T-cell (primary cell): ENCODE results near the gene AASDHPPT. TPM values are rescaled to one million over a fixed set of nuclear protein-coding genes. Genes with fewer than 3 reads are reported as not detected.

Source experiments
- ATAC-seq, 4 experiments: fragments of 200-7000 bp in 3 of 4; fragments of 150-1000 bp in 1 of 4; cut with Tn5 transposase; replicated peaks in 1 of 4; 1 replicate in 3 of 4; 2 replicates in 1 of 4; pipeline ENCODE4 v1.10.0; 2021; ENCODE audit warnings: moderate library complexity in 3 of 4, mild to moderate bottlenecking in 2 of 4, moderate number of reproducible peaks in 1 of 4
- CTCF ChIA-PET, 2 donors: fragments of 300-600 bp; sonication (Branson Sonifier 250); formaldehyde crosslinking; loops; one replicate each; lab custom pipeline; 2022; ENCODE audit warnings: antibody characterized with exemption in 2 of 2; lab: Charles Lee
- POLR2A ChIA-PET, 2 donors: fragments of 300-600 bp; sonication (Branson Sonifier 250); formaldehyde crosslinking; loops; one replicate each; lab custom pipeline; 2022; ENCODE audit warnings: antibody characterized with exemption in 2 of 2; lab: Charles Lee
- DNase-seq, 35 experiments: peaks; one replicate each; pipeline versions ENCODE4 v3.0.0 to v3.0.0-alpha.2; 2013 to 2023
- H3K27ac ChIP-seq: one replicate; pipeline ENCODE4 v1.5.1; 2013; ENCODE audit warnings: low read length
- H3K27me3 ChIP-seq, 2 experiments: replicated peaks in 1 of 2; 1 replicate in 1 of 2; 2 replicates in 1 of 2; pipeline versions ENCODE4 v1.6.1 to v1.7.0; 2013; ENCODE audit warnings: low read length in 1 of 2, mixed read lengths in 1 of 2; ENCODE audit not compliant: control insufficient read depth in 2 of 2, insufficient read depth in 2 of 2; ENCODE audit errors: extremely low read depth in 1 of 2
- H3K36me3 ChIP-seq, 2 donors: 1 replicate in 1 of 2; 2 replicates in 1 of 2; pipeline versions ENCODE4 v1.6.1 to v1.7.0; 2013; ENCODE audit warnings: low read length in 1 of 2; ENCODE audit not compliant: control insufficient read depth in 2 of 2, insufficient read depth in 1 of 2; ENCODE audit errors: extremely low read depth in 1 of 2
- H3K4me1 ChIP-seq, 2 experiments: 1 replicate in 1 of 2; 2 replicates in 1 of 2; pipeline versions ENCODE4 v1.6.1 to v1.7.0; 2013; ENCODE audit warnings: low read length in 2 of 2, mixed read lengths in 1 of 2; ENCODE audit not compliant: insufficient read depth in 2 of 2, control insufficient read depth in 1 of 2; ENCODE audit errors: extremely low read depth in 1 of 2
- H3K4me3 ChIP-seq, 2 donors: 1 replicate in 1 of 2; 2 replicates in 1 of 2; pipeline versions ENCODE4 v1.5.1 to v1.7.0; 2013; ENCODE audit warnings: mild to moderate bottlenecking in 2 of 2, low read length in 1 of 2, moderate library complexity in 1 of 2; ENCODE audit not compliant: control insufficient read depth in 1 of 2; ENCODE audit errors: extremely low read depth in 1 of 2
- H3K9me3 ChIP-seq: 2 replicates; pipeline ENCODE4 v1.7.0; 2013
- H3K27ac Mint-ChIP-seq, 2 donors: one replicate each; pipeline ENCODE4 v1.8.0; 2020 to 2021; ENCODE audit warnings: mild to moderate bottlenecking in 2 of 2, mixed read lengths in 2 of 2
- H3K27me3 Mint-ChIP-seq, 2 donors: one replicate each; pipeline ENCODE4 v1.8.0; 2021 to 2022; ENCODE audit warnings: mixed read lengths in 2 of 2
- H3K36me3 Mint-ChIP-seq: one replicate; pipeline ENCODE4 v1.8.0; 2021; ENCODE audit warnings: mixed read lengths
- H3K4me1 Mint-ChIP-seq, 3 donors: one replicate each; pipeline ENCODE4 v1.8.0; 2020 to 2022; ENCODE audit warnings: mixed read lengths in 3 of 3, mild to moderate bottlenecking in 1 of 3
- H3K4me3 Mint-ChIP-seq, 3 donors: one replicate each; pipeline ENCODE4 v1.8.0; 2020 to 2022; ENCODE audit warnings: mild to moderate bottlenecking in 3 of 3, mixed read lengths in 3 of 3, moderate library complexity in 3 of 3
- H3K9me3 Mint-ChIP-seq, 3 donors: one replicate each; pipeline ENCODE4 v1.8.0; 2020 to 2022; ENCODE audit warnings: mixed read lengths in 3 of 3
- WGBS: methylation state at CpG from one replicate; pipeline ENCODE4 v1.1.5; 2013; ENCODE audit warnings: missing lambda C conversion rate; ENCODE audit not compliant: insufficient coverage; 5-methylcytosine and 5-hydroxymethylcytosine counted together
- total RNA-seq, 35 experiments: library from RNA in 6 of 35; stranded (reverse) in 6 of 35; fragments of 120-200 nt in 1 of 35; gene quantifications; one replicate each; pipeline versions ENCODE4 v1.2.1 to v1.2.4 and lab custom pipeline; 2013 to 2026

Gene AASDHPPT
- total RNA-seq, 5 donors from 2014 or later (not counting 1 experiment from before 2014, with no cell fraction given), result 17.8 to 33.0 (median 31.1) TPM

DNA sequence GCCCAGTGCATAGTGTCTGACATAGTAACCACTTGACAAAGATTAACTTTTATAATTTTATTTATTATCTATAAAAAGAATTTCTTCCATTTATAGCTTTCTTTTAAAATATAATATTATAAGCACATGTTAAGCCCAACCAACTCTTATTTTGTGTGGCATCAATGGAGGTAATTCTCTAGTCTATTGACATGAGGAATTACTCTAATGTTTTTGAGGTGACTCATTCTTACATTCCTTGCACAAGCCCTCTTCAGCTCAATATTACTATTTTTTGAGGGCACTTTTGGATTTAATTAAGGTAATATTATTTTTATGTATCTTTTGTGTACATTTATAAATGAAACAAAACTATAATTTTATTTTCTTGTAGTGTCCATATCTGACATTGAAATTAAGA, 59.6 kb downstream of the AASDHPPT start:
- Mint-ChIP-seq H3K9me3 (peaks cover 0 to 2% (median 0%) of the 10 kb centered on the region in 3 donors), H3K27ac (no peak overlapping the region), H3K4me1 (no peaks in the 10 kb centered on the region), H3K4me3 (no peak overlapping the region), H3K36me3 (no peaks in the 10 kb centered on the region), H3K27me3 (peaks cover 19 to 30% of the 10 kb centered on the region in 2 donors)
- no peaks in the 10 kb centered on the region for H3K4me1 ChIP-seq
- POLR2A ChIA-PET, result no interaction called here
- no peak overlapping the region for H3K27ac ChIP-seq
- H3K9me3 ChIP-seq, result no peaks in the 10 kb centered on the region
- H3K36me3 ChIP-seq, result no peaks in the 10 kb centered on the region
- peaks cover 0 to under 1% of the 10 kb centered on the region in 2 experiments for H3K27me3 ChIP-seq
- no peak for DNase-seq
- H3K4me3 ChIP-seq, result no peak overlapping the region
- no peak for ATAC-seq
- CTCF ChIA-PET, result no interaction called here

DNA sequence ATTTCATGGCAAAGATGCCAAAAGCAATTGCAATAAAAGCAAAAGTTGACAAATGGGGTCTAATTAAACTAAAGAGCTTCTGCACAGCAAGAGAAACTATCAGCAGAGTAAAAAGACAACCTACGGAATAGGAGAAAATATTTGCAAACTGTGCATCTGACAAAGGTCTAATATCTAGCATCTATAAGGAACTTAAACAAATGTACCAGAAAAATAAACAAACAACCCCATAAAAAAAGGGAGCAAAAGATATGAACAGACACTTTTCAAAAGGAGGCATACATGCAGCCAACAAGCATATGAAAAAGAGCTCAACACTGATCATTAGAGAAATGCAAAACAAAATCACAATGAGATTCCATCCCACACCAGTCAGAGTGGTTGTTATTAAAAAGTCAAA, 60.3 kb downstream of the AASDHPPT start:
- no peak for ATAC-seq

More for the DNA sequence above, 60.3 kb downstream of the AASDHPPT start:
- Mint-ChIP-seq H3K4me3 (no peak overlapping the region), H3K4me1 (no peaks in the 10 kb centered on the region), H3K27me3 (peaks cover 24 to 33% of the 10 kb centered on the region in 2 donors), H3K36me3 (no peaks in the 10 kb centered on the region), H3K9me3 (peaks cover 0 to 2% (median 0%) of the 10 kb centered on the region in 3 donors), H3K27ac (no peak overlapping the region)
- ChIA-PET POLR2A (no interaction called here), CTCF (interaction anchor here in 1 of 2 donors (0.7 kb wide), 1 partner anchor 10 kb away, joined by 3 read pairs; no protein-coding TSS in a partner anchor)
- H3K4me1 ChIP-seq, result no peaks in the 10 kb centered on the region
- H3K4me3 ChIP-seq, result no peak overlapping the region
- WGBS, result no CpG with 5 or more reads among the region's 1 CpG
- no peaks in the 10 kb centered on the region for H3K36me3 ChIP-seq
- H3K27me3 ChIP-seq, result peaks cover 0 to 3% of the 10 kb centered on the region in 2 experiments
- DNase-seq, result no peak
- no peak overlapping the region for H3K27ac ChIP-seq
- H3K9me3 ChIP-seq, result no peaks in the 10 kb centered on the region

Other genes starting within 250 kb of the AASDHPPT start
- 10 to 100 TPM in 3 of 5 donors, 1 to 10 TPM in 2; 7.9 to 20.2 (median 13.3) TPM for gene MSANTD4, start 55.4 kb upstream of the AASDHPPT start, total RNA-seq
- gene KBTBD3, start 315 bp upstream of the AASDHPPT start, total RNA-seq, result 10 to 100 TPM in 4 of 5 donors, 1 to 10 TPM in 1; 4.3 to 16.5 (median 11.5) TPM